GM18519 (cell line): ENCODE measurements around the gene MCEMP1.

Experiments
- ATAC-seq: cut with Tn5 transposase; IDR thresholded peaks from one replicate; pipeline ENCODE4 v1.9.1; 2021; ENCODE audit warnings: mild to moderate bottlenecking, moderate library complexity; ENCODE audit not compliant: unreplicated experiment, low FRiP score

The MCEMP1 gene

DNA sequence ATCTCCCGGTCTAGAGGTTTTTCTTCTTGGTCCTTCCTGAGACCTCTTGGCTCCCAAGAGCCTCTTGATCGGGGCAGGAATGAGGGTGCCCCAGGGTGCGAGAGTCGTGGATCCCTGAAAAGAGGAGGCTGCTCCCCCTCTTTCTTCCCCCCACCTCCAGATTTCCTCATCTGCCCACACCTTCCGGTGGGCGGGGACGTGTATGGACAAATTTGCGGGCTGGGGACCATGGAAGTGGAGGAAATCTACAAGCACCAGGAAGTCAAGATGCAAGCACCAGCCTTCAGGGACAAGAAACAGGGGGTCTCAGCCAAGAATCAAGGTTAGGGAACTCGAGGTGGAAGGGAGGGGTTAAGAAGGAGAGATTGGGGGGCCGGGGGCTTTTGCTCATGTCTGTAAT is at the start of gene MCEMP1:
TSS of gene MCEMP1 (plus strand) at position 237 of the 400 bp plus-strand sequence. CDS start at position 268, 31 bp downstream.
- no peak for ATAC-seq

DNA sequence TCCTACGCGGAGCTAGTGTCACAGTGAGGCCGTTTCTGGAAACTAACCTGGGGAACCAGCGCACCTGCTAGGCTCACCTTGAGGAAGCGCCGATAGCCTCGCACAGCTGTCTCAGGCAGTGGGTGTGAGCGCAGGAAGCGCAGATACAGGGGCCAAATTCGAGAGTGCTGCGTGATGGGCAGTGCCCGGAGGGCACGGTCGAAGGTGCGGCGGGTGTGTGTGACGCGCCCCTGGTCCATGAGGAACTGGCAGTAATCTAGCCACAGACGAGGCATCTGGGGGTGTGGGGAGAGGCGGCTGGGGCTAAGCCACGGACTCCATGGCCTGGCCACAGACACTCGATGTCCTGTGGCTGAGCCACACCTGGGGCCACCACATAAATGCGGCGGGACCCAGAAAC is 49.7 kb upstream of the MCEMP1 start:
- ATAC-seq = no peak

DNA sequence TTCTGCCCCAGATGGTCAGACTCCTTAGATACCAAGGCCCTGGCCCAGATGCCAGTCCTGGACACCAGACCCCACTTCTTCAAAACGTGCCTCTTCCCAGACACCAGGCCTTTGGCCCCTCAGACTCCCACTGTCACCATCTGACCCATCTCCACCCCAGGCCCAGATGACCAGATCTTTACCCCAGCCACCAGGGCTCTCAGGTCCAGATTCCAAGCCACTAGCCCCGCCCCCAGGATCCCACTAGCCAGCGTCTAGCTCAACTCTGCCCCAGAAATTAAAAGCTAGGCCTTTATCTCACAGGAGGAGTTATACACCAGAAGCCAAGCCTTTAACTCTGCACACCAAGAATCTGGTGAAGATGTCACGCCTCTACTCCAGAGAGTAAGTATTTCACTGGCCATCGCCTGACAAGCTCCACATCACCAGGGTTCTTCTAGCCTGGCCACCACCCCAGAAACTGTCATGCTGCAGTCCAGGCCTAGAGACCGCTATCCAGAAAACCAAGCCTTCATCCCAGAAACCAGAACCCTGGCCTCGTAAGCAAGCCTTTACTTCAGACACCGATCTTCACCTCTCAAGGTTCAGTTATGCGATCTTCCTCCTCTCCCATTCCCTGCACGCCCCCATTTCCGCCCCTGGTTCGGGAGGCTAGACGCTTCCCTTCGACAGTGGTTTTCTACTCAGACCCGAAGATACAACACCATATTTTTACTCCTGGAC is 48.1 kb upstream of the MCEMP1 start:
- ATAC-seq = no peak

DNA sequence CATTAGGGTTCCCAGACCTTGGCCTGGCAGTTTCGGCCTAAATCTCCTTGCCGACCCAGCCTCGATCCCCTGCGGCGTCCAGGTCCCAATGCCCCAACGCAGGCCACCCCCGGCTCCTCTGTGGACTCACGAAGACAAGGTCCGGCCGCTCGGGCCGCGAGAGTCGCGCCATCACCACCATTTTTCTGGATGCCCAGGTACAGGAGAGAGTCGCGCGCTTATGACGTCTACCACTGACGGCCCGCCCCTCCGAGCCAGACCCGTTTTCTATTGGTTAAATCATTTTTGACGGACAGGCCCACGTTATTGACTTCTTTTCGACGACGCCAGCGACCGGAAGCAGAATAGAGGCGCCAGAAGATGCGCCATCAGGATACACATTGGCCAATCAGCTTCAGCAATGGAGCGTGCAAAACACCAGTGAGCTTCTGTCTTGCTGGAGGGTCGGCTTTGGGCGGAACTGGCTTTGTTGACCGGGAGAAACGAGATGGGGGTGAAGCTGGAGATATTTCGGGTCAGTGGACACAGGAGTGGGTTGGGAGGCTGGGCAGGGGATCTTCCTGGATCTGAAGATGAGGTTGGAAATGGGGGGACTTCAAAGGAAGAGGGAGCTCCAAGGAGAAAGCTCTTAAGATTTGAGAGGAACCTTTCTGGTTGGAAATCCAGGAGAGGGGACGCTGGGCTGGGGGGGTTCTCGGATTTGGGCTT is 47.4 kb upstream of the MCEMP1 start, which contains the start of the genes PET100 and XAB2:
TSS of gene PET100 (plus strand) at position 447 of the 708 bp plus-strand sequence. CDS start at position 488, 41 bp downstream.
TSS of gene XAB2 (minus strand) at position 199 of the 708 bp plus-strand sequence. CDS start at position 181, 18 bp downstream.
- ATAC-seq = peak; percentile 90

DNA sequence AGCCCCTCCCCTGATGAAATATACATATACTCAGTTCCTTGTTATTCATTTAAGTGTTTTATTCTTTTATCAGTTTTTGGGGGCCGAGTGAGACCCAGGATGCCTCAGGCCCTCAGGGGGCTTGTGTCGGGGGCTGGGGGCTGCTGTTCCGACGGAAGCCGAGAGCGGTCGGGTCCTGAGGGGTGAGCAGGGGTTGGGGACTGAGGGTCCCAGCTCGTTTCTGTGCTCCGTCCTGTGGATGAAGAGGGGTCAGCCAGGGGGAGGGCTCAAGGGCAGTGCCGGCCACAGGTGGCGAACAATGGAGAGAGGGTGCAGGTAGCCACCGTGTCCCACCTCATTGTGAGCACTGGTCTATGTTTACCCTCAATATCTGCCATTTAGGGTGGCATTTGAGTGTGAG is 45.3 kb upstream of the MCEMP1 start:
- ATAC-seq = no peak

- no peak for ATAC-seq
Measured at GRCh38 chr19:7632340-7633203, 44.3 kb upstream of the MCEMP1 start.

DNA sequence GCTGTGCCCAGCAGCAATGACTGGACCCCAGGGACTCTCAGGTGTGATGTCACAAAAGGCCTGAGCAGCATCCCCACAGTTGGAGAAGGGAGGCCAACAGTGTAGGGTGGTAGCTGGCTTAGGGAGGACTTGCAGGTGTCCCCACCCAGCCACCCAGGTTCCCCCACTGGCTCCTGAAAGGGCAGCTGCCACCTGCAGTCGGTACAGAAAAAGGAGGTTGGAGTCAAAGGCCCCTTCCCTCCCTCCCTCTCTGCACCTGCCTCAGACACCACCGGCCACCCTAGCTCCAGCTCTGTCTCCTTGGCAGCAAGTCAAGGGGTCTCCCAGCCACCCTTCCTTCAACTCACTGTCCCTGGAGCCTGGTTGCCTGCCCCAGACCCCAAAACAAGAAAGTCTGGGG is 43.2 kb upstream of the MCEMP1 start, which contains the start of gene PCP2:
TSS of gene PCP2 (minus strand) at position 22 of the 400 bp plus-strand sequence. CDS start 262 bp downstream, outside the sequence.
- ATAC-seq = no peak

- ATAC-seq = no peak
Measured at GRCh38 chr19:7635670-7636069, 41.2 kb upstream of the MCEMP1 start.

DNA sequence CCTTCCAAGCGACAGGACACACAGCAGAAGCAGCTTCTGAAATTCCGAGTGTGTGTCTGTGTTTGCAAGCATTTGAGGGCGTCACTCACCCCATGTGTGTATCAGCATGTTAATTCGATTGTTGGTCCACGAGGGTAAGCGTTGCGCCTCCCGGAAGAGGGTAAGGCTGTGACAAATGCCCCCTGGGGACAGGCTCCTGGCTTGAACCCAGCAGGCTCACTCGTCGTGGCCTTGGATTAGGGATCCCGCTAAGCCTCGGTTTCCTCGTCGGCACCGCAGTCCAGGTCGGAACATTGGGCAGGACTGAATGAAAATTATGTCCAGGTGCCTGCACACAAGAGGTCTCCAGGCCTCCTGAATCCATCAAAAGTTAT is 40.6 kb upstream of the MCEMP1 start:
- ATAC-seq = no peak

- no peak for ATAC-seq
Measured at GRCh38 chr19:7636691-7637373, 40.1 kb upstream of the MCEMP1 start, which contains the start of gene STXBP2. STXBP2 (plus strand) TSS chr19:7637110; CDS start chr19:7637150, 40 bp downstream.

GRCh38 chr19:7637374-7638256 is 39.3 kb upstream of the MCEMP1 start:
- ATAC-seq = no peak

GRCh38 chr19:7638802-7639465 is 38.0 kb upstream of the MCEMP1 start:
- no peak for ATAC-seq

- no peak for ATAC-seq
Measured at GRCh38 chr19:7639863-7640348, 37.0 kb upstream of the MCEMP1 start.

DNA sequence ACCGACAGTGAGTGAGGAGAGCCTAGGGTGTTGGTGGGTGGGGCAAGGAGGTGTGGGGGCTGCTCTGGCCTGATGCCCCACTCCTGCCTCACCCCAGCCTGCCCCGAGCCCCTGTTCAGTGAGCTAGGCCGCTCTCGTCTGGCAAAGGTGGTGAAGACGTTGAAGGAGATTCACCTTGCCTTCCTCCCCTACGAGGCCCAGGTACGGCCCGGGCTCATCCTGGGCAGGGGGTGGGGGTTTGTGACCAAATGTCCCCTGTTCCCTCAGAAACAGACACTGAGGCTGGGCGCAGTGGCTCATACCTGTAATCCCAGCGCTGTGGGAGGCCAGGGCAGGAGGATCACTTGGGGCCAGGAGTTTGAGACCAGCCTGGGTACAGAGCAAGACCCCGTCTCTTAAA is 36.1 kb upstream of the MCEMP1 start:
- ATAC-seq = no peak

- no peak for ATAC-seq
Measured at GRCh38 chr19:7641290-7642276, 35.3 kb upstream of the MCEMP1 start.

- no peak for ATAC-seq
Measured at GRCh38 chr19:7642295-7643030, 34.4 kb upstream of the MCEMP1 start.

GRCh38 chr19:7643031-7643415 is 33.9 kb upstream of the MCEMP1 start:
- no peak for ATAC-seq
